ENCODE measurements around the gene TAB2.

DNA sequence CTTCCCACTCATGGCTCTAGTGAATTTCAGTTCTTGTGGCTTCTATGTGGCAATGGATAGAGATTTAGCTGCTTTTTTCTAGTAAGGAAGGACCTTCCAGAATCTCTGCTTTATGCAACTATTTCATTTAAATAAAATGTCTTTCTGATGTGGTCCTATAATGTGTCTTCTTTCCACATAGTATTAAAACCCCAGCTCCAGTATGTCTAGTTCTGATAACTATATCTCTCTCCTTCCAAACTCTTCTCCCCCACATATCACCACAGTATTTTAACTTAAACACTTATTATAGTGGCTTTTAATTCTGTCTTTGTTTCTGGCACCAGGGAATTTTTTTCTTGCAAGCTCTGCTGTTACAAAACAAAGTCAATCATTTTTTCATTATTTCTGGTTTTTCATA, 41.9 kb downstream of the TAB2 start:
- TF ChIP-seq, protein P1, sequence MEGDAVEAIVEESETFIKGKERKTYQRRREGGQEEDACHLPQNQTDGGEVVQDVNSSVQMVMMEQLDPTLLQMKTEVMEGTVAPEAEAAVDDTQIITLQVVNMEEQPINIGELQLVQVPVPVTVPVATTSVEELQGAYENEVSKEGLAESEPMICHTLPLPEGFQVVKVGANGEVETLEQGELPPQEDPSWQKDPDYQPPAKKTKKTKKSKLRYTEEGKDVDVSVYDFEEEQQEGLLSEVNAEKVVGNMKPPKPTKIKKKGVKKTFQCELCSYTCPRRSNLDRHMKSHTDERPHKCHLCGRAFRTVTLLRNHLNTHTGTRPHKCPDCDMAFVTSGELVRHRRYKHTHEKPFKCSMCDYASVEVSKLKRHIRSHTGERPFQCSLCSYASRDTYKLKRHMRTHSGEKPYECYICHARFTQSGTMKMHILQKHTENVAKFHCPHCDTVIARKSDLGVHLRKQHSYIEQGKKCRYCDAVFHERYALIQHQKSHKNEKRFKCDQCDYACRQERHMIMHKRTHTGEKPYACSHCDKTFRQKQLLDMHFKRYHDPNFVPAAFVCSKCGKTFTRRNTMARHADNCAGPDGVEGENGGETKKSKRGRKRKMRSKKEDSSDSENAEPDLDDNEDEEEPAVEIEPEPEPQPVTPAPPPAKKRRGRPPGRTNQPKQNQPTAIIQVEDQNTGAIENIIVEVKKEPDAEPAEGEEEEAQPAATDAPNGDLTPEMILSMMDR (IDR thresholded peaks at IDR 0.05 in 2 of 3, conservative IDR thresholded peaks at IDR 0.05 in 1 of 3; ENCODE audit: borderline replicate concordance in 1 of 3, insufficient read depth in 1 of 3, low read depth in 2 of 3, low read length in 2 of 3) = no peak
- TF ChIP-seq, protein P2, sequence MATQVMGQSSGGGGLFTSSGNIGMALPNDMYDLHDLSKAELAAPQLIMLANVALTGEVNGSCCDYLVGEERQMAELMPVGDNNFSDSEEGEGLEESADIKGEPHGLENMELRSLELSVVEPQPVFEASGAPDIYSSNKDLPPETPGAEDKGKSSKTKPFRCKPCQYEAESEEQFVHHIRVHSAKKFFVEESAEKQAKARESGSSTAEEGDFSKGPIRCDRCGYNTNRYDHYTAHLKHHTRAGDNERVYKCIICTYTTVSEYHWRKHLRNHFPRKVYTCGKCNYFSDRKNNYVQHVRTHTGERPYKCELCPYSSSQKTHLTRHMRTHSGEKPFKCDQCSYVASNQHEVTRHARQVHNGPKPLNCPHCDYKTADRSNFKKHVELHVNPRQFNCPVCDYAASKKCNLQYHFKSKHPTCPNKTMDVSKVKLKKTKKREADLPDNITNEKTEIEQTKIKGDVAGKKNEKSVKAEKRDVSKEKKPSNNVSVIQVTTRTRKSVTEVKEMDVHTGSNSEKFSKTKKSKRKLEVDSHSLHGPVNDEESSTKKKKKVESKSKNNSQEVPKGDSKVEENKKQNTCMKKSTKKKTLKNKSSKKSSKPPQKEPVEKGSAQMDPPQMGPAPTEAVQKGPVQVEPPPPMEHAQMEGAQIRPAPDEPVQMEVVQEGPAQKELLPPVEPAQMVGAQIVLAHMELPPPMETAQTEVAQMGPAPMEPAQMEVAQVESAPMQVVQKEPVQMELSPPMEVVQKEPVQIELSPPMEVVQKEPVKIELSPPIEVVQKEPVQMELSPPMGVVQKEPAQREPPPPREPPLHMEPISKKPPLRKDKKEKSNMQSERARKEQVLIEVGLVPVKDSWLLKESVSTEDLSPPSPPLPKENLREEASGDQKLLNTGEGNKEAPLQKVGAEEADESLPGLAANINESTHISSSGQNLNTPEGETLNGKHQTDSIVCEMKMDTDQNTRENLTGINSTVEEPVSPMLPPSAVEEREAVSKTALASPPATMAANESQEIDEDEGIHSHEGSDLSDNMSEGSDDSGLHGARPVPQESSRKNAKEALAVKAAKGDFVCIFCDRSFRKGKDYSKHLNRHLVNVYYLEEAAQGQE (IDR thresholded peaks at IDR 0.05; ENCODE audit: low read depth) = no peak
- TF ChIP-seq POLR2A (IDR thresholded peaks at IDR 0.05; ENCODE audit: borderline replicate concordance, extremely low read depth, insufficient read depth, insufficient read length) (no peak), EZH2phosphoT487 (IDR thresholded peaks at IDR 0.05; ENCODE audit: borderline replicate concordance) (no peak), RAD21 (IDR thresholded peaks at IDR 0.05; ENCODE audit: low read depth) (no peak)

All from HCT116 (cell line).